GM21447 (cell line): ENCODE measurements around the gene EEFSEC.

Source experiments
- ATAC-seq: cut with Tn5 transposase; IDR thresholded peaks from one replicate; pipeline ENCODE4 v1.9.1; 2021; ENCODE audit not compliant: unreplicated experiment

The EEFSEC gene

GRCh38 chr3:128418900-128419299 is 265.6 kb downstream of the EEFSEC start:
- no peak for ATAC-seq

- ATAC-seq, result no peak
Measured at GRCh38 chr3:128419311-128419710, 266.0 kb downstream of the EEFSEC start.

- no peak for ATAC-seq
Measured at GRCh38 chr3:128420289-128420688, 267.0 kb downstream of the EEFSEC start.

- ATAC-seq, result no peak
Measured at GRCh38 chr3:128420720-128421438, 267.6 kb downstream of the EEFSEC start.

- ATAC-seq, result no peak
Measured at GRCh38 chr3:128421439-128421836, 268.2 kb downstream of the EEFSEC start.

- ATAC-seq, result no peak
Measured at GRCh38 chr3:128421966-128422365, 268.7 kb downstream of the EEFSEC start.

- ATAC-seq, result no peak
Measured at GRCh38 chr3:128422762-128423524, 269.7 kb downstream of the EEFSEC start.

- ATAC-seq, result no peak
Measured at GRCh38 chr3:128423525-128424147, 270.4 kb downstream of the EEFSEC start.

GRCh38 chr3:128424508-128425069 is 271.3 kb downstream of the EEFSEC start:
- no peak for ATAC-seq

- ATAC-seq, result no peak
Measured at GRCh38 chr3:128425142-128425845, 272.0 kb downstream of the EEFSEC start.

GRCh38 chr3:128425846-128426127 is 272.5 kb downstream of the EEFSEC start:
- no peak for ATAC-seq

- ATAC-seq, result no peak
Measured at GRCh38 chr3:128426128-128426921, 273.0 kb downstream of the EEFSEC start.

- ATAC-seq, result no peak
Measured at GRCh38 chr3:128427175-128427857, 274.0 kb downstream of the EEFSEC start.

- ATAC-seq, result no peak
Measured at GRCh38 chr3:128427872-128428822, 274.9 kb downstream of the EEFSEC start.

- ATAC-seq, result no peak
Measured at GRCh38 chr3:128429275-128429674, 276.0 kb downstream of the EEFSEC start.

GRCh38 chr3:128429751-128430150 is 276.5 kb downstream of the EEFSEC start:
- ATAC-seq, result no peak

- no peak for ATAC-seq
Measured at GRCh38 chr3:128430301-128430700, 277.0 kb downstream of the EEFSEC start.

GRCh38 chr3:128430731-128431130 is 277.4 kb downstream of the EEFSEC start:
- ATAC-seq, result no peak

- no peak for ATAC-seq
Measured at GRCh38 chr3:128431803-128432300, 278.6 kb downstream of the EEFSEC start.
